HPDE6-E6E7 (cell line): ENCODE results near the gene DOCK4.
"Not testable (repeated sequence)": the region's sequence is repeated elsewhere in the genome, so short reads cannot be mapped to it uniquely, and the experiment has no call there.

Experiments used
- DNase-seq: peaks from one replicate; pipeline ENCODE4 v3.0.0; 2011; ENCODE audit warnings: missing footprints; ENCODE audit errors: extremely low spot score

DOCK4 gene

DNA sequence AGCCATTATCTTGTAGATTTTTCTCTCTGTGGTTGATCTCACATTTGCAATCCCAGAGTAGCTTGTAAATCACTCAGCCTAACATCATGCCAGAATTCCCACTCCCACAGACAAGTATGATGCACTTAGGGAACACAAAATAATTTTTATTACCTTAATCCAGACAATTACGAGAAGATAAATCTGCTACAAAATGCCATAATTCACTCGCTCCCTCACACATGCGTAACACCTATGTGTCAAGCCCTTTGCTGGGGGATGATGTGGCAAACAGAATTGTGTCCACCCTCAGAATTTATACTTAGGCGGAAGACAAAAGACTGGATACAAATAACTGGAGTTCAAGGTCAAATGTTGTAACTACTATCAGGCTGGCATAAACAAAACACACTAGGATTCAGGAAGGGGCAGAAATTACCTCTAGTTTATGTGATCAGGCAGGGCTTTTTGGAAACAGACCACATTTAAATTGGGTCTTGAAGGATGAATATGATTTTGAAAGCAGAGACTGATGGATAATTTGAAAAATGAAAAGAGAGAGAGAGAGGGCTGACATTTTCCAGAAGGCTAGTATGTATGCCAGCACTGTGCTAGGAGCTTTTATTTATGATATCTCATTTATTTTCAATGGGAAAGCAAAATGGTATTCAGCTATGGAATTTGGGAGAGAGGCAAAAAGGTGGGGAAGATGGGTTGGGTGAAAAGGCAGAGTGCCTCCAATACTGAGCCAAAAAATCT is 69.8 kb downstream of the DOCK4 start:
- DNase-seq, result no peak

DNA sequence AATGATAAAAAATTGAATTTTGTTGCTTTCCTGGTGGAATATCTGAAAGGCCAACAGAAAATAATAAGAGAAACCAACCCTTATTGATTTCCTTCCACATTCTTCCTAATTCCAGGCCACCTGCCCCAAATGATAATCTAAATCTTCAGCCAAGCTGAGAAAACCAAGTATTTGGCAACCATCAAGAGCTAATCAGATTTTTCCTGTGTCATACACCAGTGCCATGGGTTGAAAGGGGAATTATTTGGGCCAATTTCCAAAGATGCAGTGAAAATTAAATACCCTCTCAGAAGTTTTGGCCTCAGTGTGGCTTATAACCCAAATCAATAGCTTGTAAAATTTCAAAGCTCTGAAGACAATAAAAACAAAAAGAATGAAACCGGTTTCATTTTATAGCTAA is 70.4 kb downstream of the DOCK4 start:
- DNase-seq, result no peak

DNA sequence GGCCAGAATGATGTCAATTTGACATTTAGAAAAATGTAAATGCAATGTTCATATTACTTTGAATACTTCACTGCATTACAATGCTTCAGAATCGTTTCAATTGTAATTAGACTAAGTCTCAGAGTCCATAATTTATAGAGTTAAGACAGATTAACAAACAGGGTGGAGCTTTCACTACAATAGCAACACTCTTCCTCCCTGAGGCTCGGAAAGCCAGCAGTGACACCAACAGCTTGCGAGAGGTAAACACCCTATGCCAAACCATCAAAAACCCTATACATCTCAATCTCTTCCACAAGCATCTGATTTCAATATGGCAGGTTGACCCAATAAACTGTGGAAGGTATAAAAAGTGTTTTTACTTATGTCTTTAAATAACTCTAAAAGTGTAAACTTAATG is 72.2 kb downstream of the DOCK4 start:
- DNase-seq, result no peak

DNA sequence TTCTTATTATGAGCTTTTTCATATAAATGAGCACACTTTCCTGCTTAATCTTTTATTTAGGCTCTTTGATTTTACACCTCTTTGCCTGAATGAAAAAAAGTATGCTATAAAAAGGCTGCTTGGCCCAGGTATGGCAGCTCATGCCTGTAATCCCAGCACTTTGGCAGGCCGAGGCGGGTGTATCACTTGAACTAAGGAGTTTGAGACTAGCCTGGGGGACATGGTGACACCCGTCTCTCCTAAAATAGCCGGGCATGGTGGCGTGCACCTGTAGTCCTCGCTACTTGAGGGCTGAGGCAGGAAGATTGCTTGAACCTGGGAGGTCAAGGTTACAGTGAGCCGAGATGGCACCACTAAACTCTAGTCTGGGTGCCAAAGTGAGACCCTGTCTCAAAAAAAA is 72.9 kb downstream of the DOCK4 start:
- DNase-seq, result no peak

DNA sequence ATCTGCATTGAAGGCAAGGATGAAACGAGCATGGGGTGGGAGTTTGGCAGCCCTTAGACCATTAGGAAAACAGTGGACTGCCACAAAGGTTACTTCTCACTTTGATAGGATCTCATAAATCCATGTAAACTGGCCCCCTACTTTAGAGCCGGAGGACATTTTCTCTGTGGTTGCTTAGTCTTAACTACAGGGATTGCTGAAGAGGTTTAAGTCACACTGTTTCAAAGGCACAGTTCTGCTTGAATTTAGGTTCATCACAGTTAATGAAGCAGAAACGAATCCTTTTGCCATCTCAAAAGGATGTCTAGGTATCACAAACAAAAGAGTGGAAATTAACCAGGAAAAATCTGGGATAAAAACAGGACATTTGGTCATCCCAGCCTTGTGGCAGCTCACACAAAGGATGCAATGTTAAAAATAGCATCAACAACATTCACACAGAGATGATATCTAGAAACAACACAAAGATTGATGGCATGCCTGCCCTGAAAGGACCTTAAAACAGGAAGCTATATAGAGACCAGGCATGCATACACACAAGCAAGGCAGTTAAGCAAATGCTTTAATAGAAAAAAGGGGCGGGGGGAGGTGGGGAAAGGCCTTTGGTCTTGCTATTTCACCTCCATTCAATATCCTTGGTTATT is 74.0 kb downstream of the DOCK4 start:
- no peak for DNase-seq

DNA sequence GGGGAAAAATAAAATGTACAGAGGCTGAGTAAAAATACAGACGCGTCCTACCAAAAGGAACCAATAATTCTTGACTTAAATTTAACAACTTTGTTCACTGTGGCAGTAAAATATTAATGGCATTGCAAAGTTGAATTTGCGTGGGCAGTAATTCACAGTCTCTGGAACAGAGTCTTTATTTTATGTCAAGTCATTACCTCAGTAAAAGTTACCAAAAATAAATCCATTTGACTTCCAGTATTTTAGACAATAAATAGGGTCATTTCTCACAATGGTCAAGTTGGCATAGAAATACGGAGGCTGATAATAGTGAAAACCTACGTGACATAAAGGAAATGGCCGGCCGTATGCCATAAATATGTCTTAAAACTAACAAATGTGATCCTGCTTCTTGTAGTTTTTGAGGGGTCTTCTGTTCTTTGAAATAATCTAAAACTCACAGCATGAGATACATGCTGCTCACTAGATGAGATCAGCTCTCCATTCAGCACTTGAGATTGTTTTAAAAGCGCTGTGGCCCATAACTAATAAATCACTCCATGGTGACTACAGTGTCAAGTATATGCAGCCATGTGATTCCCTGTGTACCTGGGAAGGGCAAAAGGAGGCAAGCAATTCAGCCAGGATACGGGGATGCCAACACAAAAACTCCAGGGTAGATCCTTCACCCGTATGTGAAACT is 75.3 kb downstream of the DOCK4 start:
- no peak for DNase-seq

DNA sequence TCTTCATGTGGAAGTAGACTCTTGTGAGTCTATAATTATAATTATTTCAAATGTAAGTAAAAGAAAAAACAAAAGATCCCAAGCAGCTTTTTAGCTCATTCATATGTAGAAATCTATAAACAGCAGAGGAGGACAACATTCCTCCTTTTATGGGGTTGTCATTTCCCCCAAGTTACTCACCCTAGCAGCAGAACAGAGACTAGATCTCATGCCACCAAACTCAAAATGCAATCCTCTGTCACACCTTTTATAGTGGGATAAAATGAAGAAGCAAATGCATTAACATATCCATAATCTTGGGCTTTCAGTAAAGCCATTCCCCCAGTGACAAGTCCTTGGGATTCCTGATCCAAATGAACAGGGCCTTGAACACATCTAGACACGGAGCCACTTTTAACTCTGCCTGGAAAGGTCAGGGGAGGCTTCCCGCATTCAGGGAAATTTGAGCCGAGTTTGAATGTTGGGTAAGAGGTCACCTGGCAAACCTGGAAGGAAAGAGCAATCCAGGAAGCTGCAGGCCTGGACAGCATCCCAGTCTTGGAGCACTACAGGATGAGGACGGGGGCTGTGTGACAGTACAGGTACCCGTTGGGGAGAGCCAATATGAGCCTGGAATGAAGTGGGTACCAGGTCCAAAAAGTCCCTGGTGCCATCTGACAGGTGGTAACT is 76.4 kb downstream of the DOCK4 start:
- peak; percentile 26 for DNase-seq

DNA sequence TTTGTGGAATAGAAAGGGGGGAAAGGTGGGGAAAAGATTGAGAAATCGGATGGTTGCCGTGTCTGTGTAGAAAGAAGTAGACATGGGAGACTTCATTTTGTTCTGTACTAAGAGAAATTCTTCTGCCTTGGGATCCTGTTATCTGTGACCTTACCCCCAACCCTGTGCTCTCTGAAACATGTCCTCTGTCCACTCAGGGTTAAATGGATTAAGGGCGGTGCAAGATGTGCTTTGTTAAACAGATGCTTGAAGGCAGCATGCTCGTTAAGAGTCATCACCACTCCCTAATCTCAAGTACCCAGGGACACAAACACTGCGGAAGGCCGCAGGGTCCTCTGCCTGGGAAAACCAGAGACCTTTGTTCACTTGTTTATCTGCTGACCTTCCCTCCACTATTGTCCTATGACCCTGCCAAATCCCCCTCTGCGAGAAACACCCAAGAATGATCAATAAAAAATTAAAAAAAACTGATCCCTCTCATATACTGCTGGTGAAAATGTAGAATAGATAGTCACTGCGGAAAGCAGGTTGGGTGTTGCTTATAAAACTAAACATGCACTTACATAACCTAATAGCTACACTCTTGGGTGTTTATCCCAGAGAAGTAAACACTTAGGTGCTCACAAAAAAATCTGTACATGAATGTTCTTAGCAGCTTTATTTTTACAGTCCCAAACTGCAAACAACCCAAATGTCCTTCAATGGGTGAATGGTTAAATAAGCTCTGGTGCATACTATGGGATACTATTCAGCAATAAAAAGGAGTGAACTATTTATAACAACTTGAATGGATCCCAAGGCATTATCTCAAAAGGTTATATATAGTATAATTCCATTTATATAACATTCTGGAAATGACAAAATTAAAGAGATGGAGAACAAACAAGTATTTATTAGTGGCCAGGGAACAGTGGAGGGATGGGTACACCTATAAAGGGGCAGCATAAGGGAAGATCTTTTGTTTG is 77.5 kb downstream of the DOCK4 start:
- not testable (repeated sequence) for DNase-seq

DNA sequence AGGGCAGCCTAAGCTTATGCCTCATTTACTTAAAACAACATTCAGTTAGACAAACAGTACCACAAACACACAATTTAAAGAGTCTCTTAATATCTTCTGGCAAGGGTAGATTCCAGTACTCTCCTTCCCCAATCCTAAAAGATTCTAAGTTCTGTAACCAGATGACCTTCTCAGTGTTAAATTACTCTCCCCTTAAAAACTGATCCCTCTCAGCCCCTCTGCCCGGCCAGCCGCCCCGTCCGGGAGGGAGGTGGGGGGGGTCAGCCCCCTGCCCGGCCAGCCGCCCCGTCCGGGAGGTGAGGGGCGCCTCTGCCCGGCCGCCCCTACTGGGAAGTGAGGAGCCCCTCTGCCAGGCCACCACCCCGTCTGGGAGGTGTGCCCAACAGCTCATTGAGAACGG is 78.2 kb downstream of the DOCK4 start:
- DNase-seq, result not testable (repeated sequence)

DNA sequence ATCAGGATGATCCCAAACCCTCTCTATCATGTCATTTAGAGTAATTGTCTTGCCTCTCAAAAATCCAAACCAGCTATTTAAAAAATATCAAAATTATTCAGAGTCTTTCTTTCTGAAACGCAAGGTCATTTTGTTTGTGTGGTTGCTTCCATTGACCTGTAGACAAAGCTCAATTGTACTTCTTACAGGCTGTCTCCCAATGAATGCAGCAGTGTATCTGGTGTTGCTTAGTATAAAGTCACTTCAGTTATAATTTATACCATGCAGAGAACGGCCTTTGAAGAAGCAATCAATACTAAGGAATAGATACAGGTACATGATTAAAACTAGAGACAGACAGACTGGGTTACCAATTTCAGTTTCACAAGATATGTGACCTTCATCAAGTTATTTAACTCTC is 80.9 kb downstream of the DOCK4 start:
- no peak for DNase-seq

DNA sequence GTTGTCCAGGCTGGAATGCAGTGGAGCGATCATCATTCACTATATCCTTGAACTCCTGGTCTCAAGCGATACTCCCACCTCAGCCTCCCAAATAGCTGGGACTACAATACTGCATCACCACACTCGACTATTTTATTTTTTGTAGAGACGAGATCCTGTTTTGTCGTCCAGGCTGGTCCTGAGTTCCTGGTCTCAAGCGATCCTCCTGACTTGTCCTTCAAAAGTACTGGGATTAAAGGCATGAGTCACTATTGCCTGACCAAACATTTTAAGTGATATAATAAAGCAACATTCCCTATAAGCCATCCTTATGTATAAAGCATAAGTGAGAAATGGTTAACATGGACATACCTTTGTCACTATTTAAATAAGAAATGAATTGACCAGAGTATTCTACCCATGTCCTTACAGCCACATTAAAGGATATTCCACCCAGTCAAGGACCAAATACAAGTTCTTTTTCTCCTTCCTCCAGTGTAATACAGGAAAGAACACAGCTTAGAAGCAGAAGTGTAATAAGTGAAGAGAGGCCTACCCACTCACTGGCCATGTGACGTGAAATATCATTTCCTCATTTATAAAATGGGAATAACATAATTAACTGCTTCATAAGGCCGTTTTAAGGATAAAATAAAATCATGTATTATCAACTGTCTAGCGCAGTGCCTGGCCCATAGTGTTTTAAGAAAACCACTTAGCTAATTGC is 82.0 kb downstream of the DOCK4 start:
- no peak for DNase-seq

DNA sequence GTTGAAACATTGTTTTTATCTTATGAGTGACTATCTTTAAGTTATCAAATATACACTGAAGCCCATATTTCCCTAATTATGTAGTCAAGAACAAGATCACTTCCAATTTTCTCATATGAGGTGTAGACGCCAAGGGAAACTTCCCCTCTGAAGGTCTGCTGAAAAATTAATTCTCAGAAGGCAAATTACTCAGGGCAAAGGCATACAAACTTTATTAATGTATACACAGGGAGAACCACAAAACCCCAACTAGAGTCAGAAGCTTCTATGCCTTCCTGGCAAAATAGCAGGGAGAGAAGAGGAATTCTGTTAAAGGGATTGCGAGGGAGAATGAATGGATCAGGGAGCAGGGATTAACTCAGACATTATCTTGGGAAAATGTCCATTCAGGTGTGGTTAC is 83.4 kb downstream of the DOCK4 start:
- DNase-seq, result no peak

DNA sequence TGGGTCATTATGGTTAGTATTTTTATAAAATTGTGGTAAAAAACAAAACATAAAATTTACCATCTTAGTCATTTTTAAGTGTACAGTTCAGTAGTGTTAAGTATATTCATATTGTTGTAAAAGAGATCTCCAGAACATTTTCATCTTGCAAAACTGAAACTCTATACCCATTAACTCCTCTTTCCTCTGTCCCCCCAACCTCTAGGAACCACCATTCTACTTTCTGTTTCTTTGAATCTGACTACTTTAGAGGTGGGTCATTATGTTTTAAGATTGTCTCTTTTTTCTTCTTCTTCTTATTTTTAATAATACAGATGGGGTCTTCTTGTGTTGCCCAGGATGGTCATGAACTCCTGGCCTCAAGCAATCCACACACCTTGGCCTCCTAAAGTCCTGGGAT is 84.1 kb downstream of the DOCK4 start:
- no peak for DNase-seq

DNA sequence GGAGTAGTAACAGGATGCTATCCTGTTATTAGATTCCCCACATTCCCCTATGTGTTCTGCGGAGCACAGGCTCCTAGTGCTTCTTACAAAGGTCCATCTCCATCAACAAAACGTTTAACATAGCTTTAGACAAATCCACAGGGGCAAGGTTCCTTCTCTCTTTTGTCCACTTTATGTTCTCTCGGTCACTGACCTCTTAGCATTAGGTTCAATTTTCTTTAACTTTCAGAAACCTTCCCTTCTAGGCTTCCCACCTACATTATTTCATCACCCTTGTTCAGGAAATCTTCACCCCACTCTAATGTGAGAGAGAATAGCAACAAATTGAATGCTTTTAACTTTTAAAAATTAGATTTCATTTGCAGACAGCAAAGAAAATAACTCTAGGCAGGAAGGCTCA is 84.9 kb downstream of the DOCK4 start:
- DNase-seq, result no peak

DNA sequence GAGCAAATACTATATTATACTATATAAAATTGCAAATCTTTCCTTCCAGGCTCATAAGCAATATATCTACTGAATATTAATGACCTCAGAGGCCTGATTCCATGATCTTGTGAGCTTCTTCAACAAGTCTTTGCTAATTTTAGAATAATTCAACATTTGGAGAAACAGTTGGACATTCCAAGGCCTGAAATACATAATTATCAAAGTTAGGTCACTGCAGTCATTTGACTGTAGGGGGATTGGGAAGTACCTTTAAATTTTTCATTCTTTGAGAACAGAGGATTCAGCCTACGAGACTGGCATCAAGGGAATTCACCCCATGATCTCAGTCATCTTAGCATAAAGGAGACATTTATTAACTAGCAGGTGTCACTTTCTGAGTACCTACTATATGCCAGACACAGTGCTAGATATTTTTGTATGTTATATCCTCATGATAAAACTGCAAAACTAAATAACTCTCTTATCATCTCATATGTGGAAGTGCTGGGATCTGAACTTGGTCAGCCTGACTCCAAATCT is 85.4 kb downstream of the DOCK4 start:
- DNase-seq, result no peak

DNA sequence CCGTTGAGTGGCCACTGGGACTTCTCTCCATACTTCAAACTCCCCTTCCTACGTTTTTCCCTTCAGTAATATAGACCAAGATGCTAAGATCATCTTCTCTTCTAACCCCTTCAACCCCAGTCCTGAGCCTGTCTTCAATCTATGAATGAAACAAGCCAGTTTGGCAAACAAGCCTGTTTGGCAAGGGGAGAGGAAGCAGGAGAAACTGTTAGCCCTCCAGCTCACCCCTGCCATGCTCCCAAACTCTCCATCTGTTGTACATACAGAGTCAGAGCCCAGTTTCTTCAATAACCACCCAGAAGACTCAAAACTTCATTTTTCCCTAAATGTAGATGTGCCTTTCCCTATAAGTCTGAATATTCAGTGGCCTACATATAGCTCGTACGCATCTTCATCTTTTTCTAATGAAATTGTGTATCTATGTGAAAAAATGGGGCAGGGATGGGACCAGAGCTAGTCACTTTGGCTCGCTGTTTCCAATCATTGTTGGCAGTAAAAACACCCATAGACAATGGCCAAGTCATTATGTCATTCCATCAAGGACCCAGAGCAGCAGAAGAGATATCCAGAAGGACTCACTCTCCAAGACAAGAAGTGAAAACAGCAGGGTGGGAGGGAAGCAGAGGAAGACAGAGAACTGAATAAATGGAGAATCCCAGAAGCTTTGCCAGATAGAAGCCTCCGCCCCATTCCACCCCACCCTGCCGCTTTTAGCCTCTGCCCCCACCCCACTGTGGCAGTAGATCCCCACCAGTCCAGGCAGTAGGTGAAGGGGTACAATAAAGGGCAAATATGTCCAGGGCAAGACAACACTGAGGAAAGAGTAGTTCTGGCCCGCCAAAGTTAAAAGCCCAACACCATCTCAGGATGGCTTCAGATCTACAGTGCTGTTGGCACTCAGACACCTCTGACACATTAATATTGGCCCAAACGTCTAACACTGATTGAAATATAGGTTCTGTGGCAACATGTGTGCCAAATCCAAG is 87.3 kb downstream of the DOCK4 start:
- no peak for DNase-seq

DNA sequence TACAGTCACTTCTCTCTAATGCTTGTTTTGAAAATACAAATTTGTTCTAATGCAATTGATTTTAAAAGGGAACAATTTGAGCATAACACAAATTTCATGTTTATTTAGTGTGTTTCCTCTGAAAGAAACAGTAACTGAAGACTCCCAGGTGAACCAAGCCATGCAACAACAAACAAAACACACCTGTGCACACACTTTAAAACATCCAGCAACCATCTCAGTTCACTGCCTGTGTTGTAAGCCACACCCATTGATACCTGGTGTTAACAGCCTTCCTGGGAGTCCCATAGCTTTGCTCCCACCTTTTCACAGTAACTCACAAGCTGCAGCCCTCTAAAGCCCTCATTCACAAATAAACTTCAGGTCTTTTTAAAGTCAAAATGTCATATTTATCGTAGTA is 89.3 kb downstream of the DOCK4 start:
- DNase-seq, result no peak

DNA sequence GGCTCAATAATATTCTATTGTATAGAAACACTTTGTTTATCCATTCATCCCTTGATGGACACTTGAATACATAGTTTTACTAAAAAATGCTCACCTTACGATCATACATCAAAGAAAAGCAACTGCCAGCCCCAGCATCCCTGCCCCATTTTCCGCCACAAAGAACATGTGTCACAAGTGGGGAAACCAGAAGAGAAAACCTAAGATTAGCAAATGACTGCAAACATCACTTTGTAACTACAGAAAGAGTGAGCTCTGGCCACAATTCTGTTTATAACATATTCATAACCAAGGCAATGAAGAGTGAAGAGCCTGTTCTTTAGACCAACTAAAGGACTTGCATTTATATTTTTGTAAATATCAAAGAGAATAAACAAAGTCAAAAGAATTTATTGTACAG is 89.8 kb downstream of the DOCK4 start:
- DNase-seq, result no peak

DNA sequence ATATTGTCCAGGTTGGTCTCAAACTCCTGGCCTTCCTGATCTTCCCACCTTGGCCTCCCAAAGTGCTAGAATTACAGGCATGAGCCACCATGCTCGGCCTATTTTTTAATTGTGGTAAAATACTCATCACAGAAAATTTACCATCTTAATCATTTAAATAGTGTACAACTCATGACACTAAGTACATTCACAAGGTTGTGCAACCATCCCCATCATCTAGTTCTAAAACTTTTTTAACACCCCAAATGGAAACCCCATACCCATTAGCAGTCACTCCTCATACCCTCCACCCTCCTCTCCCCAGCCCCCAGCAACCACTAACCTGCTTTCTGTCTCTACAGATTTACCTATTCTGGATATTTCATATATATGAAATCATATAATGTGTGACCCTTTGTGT is 90.3 kb downstream of the DOCK4 start:
- DNase-seq, result no peak
